Osteoblast (primary cell): Measurements from ENCODE around the gene R3HDM4. TPM values are rescaled to one million over a fixed set of nuclear protein-coding genes. Genes with fewer than 3 reads are reported as not detected.

Source experiments
- DNase-seq: peaks from one replicate; pipeline ENCODE4 v3.0.0; 2011; ENCODE audit warnings: low spot score, mixed read lengths; ENCODE audit not compliant: insufficient read length; ENCODE audit errors: missing footprints
- H2AFZ ChIP-seq: 2 replicates; pipeline ENCODE4 v1.6.0; 2011; ENCODE audit warnings: mild to moderate bottlenecking, low read length
- H3K27ac ChIP-seq: 2 replicates; pipeline ENCODE4 v1.5.1; 2011; ENCODE audit warnings: mild to moderate bottlenecking, low read depth, low read length, moderate library complexity
- H3K27me3 ChIP-seq: 2 replicates; pipeline ENCODE4 v1.6.0; 2012; ENCODE audit warnings: mild to moderate bottlenecking, control low read depth, inconsistent platforms, low read length, moderate library complexity; ENCODE audit not compliant: insufficient read depth
- H3K36me3 ChIP-seq: 2 replicates; pipeline ENCODE4 v1.5.1; 2011; ENCODE audit warnings: mild to moderate bottlenecking, low read length, control low read depth, moderate library complexity; ENCODE audit not compliant: insufficient read depth
- H3K4me1 ChIP-seq: 2 replicates; pipeline ENCODE4 v1.5.1; 2011; ENCODE audit warnings: mild to moderate bottlenecking, low read length, control low read depth, moderate library complexity; ENCODE audit not compliant: insufficient read depth
- H3K4me2 ChIP-seq: 2 replicates; pipeline ENCODE4 v1.6.0; 2011; ENCODE audit warnings: mild to moderate bottlenecking, low read length; ENCODE audit not compliant: insufficient read depth
- H3K4me3 ChIP-seq: fragments of 200-600 bp; sonication (generic); 3 replicates; pipeline ENCODE4 v1.5.1; 2012; ENCODE audit warnings: mild to moderate bottlenecking, low read length, inconsistent platforms; ENCODE audit not compliant: insufficient read depth
- H3K79me2 ChIP-seq: 2 replicates; pipeline ENCODE4 v1.6.0; 2012; ENCODE audit warnings: mild to moderate bottlenecking, low read length, control low read depth, inconsistent platforms; ENCODE audit not compliant: insufficient read depth
- H3K9me3 ChIP-seq: 2 replicates; pipeline ENCODE4 v1.5.1; 2011; ENCODE audit warnings: low read depth, low read length, control low read depth
- H4K20me1 ChIP-seq: 2 replicates; pipeline ENCODE4 v1.6.0; 2012; ENCODE audit warnings: mild to moderate bottlenecking, low read length, control low read depth; ENCODE audit not compliant: insufficient read depth
- total RNA-seq: library from RNA; depleted of rRNA; stranded (reverse); fragments of >200 nt; gene quantifications from 2 replicates; pipeline ENCODE4 v1.2.3, GENCODE V29; 2012
- TF ChIP-seq, protein P1 (sequence below): IDR thresholded peaks from 2 replicates; pipeline ENCODE4 v1.5.1; 2011; ENCODE audit warnings: mild to moderate bottlenecking, low read depth, low read length, moderate library complexity; ENCODE audit errors: extremely low read depth

Gene R3HDM4
- total RNA-seq, 1 donor: 31.1 TPM

DNA sequence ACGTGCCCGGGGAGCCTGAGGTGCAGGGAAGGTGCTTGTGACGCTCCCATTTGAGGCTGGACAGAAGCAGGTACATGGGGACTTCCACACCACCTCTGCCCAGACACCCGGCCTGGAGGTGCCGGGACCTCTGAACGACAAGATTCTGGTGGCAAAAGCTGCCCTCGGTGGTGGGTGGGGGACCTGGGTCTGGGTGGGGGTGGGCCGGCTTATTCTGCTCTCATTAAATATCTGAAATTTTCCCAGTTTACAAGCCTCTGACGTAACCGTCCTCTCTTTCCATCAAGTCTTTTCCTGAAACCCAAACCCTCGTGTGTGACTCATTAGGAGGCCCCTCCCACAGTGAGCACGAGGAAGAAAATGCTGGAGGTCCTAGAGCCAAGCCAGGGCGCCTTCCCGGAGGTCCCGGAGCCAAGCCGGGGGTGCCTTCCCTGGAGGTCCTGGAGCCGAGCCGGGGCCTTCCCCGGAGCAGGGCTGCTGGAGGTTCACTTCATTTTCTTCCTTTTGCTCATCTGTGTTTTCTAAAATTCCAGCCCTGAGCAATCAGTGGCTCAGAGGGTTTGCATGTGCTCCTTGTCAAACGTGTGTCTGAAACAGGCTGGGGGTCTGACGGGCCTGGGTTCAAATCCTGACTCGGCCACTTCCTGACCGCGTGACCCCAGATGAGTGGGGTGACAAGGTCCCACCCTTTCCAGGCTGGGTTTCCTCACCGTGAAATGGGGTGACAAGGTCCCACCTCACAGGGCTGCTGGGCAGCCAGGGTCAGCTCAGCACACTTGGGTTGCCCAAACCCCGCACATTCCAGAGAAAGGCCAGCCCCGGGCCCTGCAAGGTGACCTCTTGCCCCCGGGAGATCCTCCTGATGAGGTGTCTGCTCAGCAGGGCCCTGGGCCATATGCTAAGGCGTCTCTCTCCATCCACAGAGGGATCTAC, 43.5 kb downstream of the R3HDM4 start:
- Histone ChIP-seq H3K4me2 (peak overlapping the region; percentile 21), H4K20me1 (peaks cover 11% of the 10 kb centered on the region), H3K4me1 (peaks cover 16% of the 10 kb centered on the region), H3K79me2 (no peaks in the 10 kb centered on the region), H3K27ac (peak overlapping the region; percentile 75), H3K36me3 (peaks cover 18% of the 10 kb centered on the region), H3K4me3 (no peak overlapping the region), H2AFZ (no peak overlapping the region), H3K27me3 (no peaks in the 10 kb centered on the region), H3K9me3 (no peaks in the 10 kb centered on the region)
- TF ChIP-seq, protein P1, sequence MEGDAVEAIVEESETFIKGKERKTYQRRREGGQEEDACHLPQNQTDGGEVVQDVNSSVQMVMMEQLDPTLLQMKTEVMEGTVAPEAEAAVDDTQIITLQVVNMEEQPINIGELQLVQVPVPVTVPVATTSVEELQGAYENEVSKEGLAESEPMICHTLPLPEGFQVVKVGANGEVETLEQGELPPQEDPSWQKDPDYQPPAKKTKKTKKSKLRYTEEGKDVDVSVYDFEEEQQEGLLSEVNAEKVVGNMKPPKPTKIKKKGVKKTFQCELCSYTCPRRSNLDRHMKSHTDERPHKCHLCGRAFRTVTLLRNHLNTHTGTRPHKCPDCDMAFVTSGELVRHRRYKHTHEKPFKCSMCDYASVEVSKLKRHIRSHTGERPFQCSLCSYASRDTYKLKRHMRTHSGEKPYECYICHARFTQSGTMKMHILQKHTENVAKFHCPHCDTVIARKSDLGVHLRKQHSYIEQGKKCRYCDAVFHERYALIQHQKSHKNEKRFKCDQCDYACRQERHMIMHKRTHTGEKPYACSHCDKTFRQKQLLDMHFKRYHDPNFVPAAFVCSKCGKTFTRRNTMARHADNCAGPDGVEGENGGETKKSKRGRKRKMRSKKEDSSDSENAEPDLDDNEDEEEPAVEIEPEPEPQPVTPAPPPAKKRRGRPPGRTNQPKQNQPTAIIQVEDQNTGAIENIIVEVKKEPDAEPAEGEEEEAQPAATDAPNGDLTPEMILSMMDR: no peak
- DNase-seq: peak; percentile 100

DNA sequence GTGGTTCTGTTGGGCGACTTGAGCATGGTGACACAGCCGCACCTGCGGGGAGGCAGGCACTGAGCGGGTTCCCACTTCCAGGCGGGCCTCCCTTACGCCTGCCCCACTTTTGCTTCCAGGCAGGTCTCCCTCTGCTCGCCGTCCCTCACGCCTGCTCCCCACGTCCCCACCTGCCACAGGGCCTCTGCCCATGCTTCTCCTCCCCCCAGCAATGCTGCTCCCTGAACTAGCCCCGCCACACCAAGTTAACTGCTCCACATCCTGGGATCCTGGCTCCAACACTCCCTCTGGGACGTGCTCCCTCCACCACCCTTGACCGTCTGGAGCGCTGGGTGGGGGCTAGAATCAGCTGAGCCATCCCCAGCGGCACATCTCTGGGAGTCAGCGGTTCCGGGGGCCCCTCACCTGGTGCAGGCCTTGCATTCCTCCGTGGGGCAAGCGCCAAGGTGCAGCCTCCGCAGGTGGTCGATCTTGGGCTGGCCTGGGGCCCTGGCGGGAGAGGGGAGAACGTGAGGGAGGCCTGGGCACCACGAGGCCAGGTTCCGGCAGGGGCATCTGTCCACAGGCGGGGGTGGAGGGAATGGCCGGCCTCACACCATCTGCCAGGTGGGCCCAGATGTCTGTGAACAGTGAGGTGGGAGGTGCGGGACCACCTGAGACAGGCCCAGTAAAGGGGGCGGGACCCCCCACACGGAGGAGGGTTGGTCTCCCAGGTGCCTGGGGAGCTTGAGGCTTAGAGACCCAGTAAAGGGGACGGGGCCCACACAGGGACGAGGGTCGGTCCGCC, 44.4 kb downstream of the R3HDM4 start:
- TF ChIP-seq, protein P1: no peak
- Histone ChIP-seq H2AFZ (no peak overlapping the region), H3K4me2 (no peak overlapping the region)

DNA sequence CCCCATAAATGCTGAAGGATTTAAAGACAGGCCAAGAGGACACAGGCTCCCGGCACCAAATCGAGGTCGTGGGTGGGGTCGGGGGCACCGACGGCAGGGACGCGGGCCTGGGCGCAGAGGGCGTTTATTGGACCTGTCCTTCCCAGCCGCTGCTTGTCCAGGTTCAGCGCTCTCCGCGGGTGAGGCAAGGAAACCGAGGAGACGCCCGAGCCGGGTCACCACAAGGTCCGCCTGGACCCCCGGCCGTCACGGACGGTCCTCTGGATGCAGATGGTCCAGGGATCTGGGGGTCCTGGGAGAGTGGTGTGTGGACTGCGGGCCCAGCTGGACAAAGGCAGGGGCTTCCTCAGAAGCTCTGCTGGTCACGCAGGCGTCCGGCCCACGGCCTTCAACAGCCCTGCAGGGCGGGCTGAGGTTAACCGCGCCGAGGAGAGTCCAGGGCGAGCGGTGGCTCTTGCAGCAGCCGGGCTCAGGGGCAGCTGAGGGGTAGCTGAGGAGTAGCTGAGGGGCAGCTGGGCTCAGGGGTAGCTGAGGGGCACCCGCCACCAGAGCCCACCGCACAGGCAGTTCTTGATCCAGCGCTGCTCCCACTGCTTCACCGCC, 45.1 kb downstream of the R3HDM4 start:
- H3K27ac ChIP-seq: no peak overlapping the region
- H3K79me2 ChIP-seq: no peaks in the 10 kb centered on the region
- TF ChIP-seq, protein P1: no peak
- no peak overlapping the region for H3K4me2 ChIP-seq
- peaks cover 11% of the 10 kb centered on the region for H4K20me1 ChIP-seq
- no peaks in the 10 kb centered on the region for H3K9me3 ChIP-seq
- peaks cover 18% of the 10 kb centered on the region for H3K36me3 ChIP-seq
- peaks cover 16% of the 10 kb centered on the region for H3K4me1 ChIP-seq
- H3K4me3 ChIP-seq: no peak overlapping the region
- H3K27me3 ChIP-seq: no peaks in the 10 kb centered on the region
- no peak for DNase-seq
- no peak overlapping the region for H2AFZ ChIP-seq

More for the DNA sequence above, 44.4 kb downstream of the R3HDM4 start:
- H3K4me3 ChIP-seq: no peak overlapping the region
- peaks cover 18% of the 10 kb centered on the region for H3K36me3 ChIP-seq
- peaks cover 11% of the 10 kb centered on the region for H4K20me1 ChIP-seq
- no peaks in the 10 kb centered on the region for H3K27me3 ChIP-seq
- peak overlapping the region; percentile 75 for H3K27ac ChIP-seq
- H3K79me2 ChIP-seq: no peaks in the 10 kb centered on the region
- DNase-seq: no peak
- no peaks in the 10 kb centered on the region for H3K9me3 ChIP-seq
- H3K4me1 ChIP-seq: peaks cover 16% of the 10 kb centered on the region
